Trophoblast cell (in vitro differentiated cells and primary cell): Measurements from ENCODE around the gene GIN1.
A peak's percentile ranks its signal among the peaks of the same experiment; 100 is the strongest.

ENCODE experiments used
- DNase-seq, 2 donors: peaks; one replicate each; pipeline ENCODE4 v3.0.0-alpha.2; 2016
- H2AFZ ChIP-seq: 2 replicates; pipeline ENCODE4 v1.6.1; 2013; ENCODE audit warnings: low read length, moderate library complexity, mild to moderate bottlenecking; ENCODE audit not compliant: insufficient read depth, poor library complexity
- H2AK5ac ChIP-seq: 2 replicates; pipeline ENCODE4 v1.6.1; 2013; ENCODE audit warnings: mild to moderate bottlenecking, low read length
- H2BK120ac ChIP-seq: 2 replicates; pipeline ENCODE4 v1.6.1; 2013; ENCODE audit warnings: low read length, mild to moderate bottlenecking, moderate library complexity; ENCODE audit not compliant: insufficient read depth, poor library complexity
- H2BK12ac ChIP-seq: 2 replicates; pipeline ENCODE4 v1.6.1; 2013; ENCODE audit warnings: mild to moderate bottlenecking, low read length, moderate library complexity
- H2BK5ac ChIP-seq: 2 replicates; pipeline ENCODE4 v1.6.1; 2013; ENCODE audit warnings: low read length, low read depth, moderate library complexity, mild to moderate bottlenecking; ENCODE audit not compliant: poor library complexity
- H3K14ac ChIP-seq: 2 replicates; pipeline ENCODE4 v1.6.1; 2013; ENCODE audit warnings: mild to moderate bottlenecking, low read length
- H3K18ac ChIP-seq: 2 replicates; pipeline ENCODE4 v1.6.1; 2013; ENCODE audit warnings: mild to moderate bottlenecking, low read length
- H3K23ac ChIP-seq: 2 replicates; pipeline ENCODE4 v1.6.1; 2013; ENCODE audit warnings: low read length
- H3K27ac ChIP-seq: 2 replicates; pipeline ENCODE4 v1.5.1; 2013; ENCODE audit warnings: low read depth, mild to moderate bottlenecking, inconsistent platforms, low read length, moderate library complexity
- H3K27me3 ChIP-seq: 2 replicates; pipeline ENCODE4 v1.6.1; 2013; ENCODE audit warnings: inconsistent platforms, mild to moderate bottlenecking, low read length, moderate library complexity; ENCODE audit not compliant: insufficient read depth
- H3K36me3 ChIP-seq, 2 experiments: 1 replicate in 1 of 2; 2 replicates in 1 of 2; pipeline ENCODE4 v1.6.1; 2013; ENCODE audit warnings: low read length in 2 of 2, mild to moderate bottlenecking in 2 of 2, moderate library complexity in 1 of 2; ENCODE audit not compliant: insufficient read depth in 2 of 2, control insufficient read depth in 1 of 2
- H3K4ac ChIP-seq: 2 replicates; pipeline ENCODE4 v1.6.1; 2013; ENCODE audit warnings: low read depth, mild to moderate bottlenecking, low read length, moderate library complexity
- H3K4me1 ChIP-seq, 2 experiments: 1 replicate in 1 of 2; 2 replicates in 1 of 2; pipeline ENCODE4 v1.6.1; 2013; ENCODE audit warnings: low read length in 2 of 2, mild to moderate bottlenecking in 2 of 2, moderate library complexity in 1 of 2; ENCODE audit not compliant: insufficient read depth in 2 of 2, control insufficient read depth in 1 of 2
- H3K4me2 ChIP-seq: 2 replicates; pipeline ENCODE4 v1.6.1; 2013; ENCODE audit warnings: inconsistent platforms, mild to moderate bottlenecking, low read length, moderate library complexity
- H3K4me3 ChIP-seq: 2 replicates; pipeline ENCODE4 v1.5.1; 2013; ENCODE audit warnings: mild to moderate bottlenecking, low read depth, low read length, inconsistent platforms
- H3K79me1 ChIP-seq: one replicate; pipeline ENCODE4 v1.6.1; 2013; ENCODE audit warnings: low read length
- H3K79me2 ChIP-seq: 2 replicates; pipeline ENCODE4 v1.6.1; 2013; ENCODE audit warnings: low read length, mild to moderate bottlenecking; ENCODE audit not compliant: control insufficient read depth, insufficient read depth, poor library complexity
- H3K9ac ChIP-seq: 2 replicates; pipeline ENCODE4 v1.6.1; 2013; ENCODE audit warnings: mild to moderate bottlenecking, low read length
- H3K9me3 ChIP-seq: 2 replicates; pipeline ENCODE4 v1.6.1; 2013; ENCODE audit warnings: low read depth, mild to moderate bottlenecking, control low read depth, inconsistent platforms, low read length; ENCODE audit not compliant: insufficient read depth
- H4K12ac ChIP-seq: 2 replicates; pipeline ENCODE4 v1.6.1; 2013; ENCODE audit warnings: low read depth, mild to moderate bottlenecking, low read length, moderate library complexity
- H4K8ac ChIP-seq: 2 replicates; pipeline ENCODE4 v1.6.1; 2013; ENCODE audit warnings: low read depth, mild to moderate bottlenecking, low read length, moderate library complexity
- H4K91ac ChIP-seq: one replicate; pipeline ENCODE4 v1.6.1; 2013; ENCODE audit warnings: low read depth, mild to moderate bottlenecking, low read length, moderate library complexity
- WGBS: extraction: QIAGEN DNeasy Blood & Tissue Kit; methylation state at CpG from one replicate; pipeline ENCODE4 v1.1.7; 2013; ENCODE audit warnings: missing lambda C conversion rate; ENCODE audit not compliant: insufficient read length, insufficient coverage; ENCODE audit errors: extremely low coverage; 5-methylcytosine and 5-hydroxymethylcytosine counted together

GIN1 gene

GRCh38 chr5:103102234-103102633 lies 17.7 kb downstream of the GIN1 start:
- no peak overlapping the region for H3K23ac ChIP-seq
- no peak overlapping the region for H3K9ac ChIP-seq
- no peak overlapping the region for H3K18ac ChIP-seq
- no peak overlapping the region for H2BK120ac ChIP-seq
- H3K9me3 ChIP-seq, result no peaks in the 10 kb centered on the region
- no peak overlapping the region for H2AFZ ChIP-seq
- WGBS, result no CpG with 5 or more reads among the region's 1 CpG
- H3K27me3 ChIP-seq, result no peaks in the 10 kb centered on the region
- no peak overlapping the region for H4K8ac ChIP-seq
- no peak overlapping the region for H3K4ac ChIP-seq
- H3K36me3 ChIP-seq, result peaks cover 0 to 4% of the 10 kb centered on the region in 2 experiments
- H2BK12ac ChIP-seq, result no peak overlapping the region
- H2BK5ac ChIP-seq, result no peak overlapping the region
- no peak overlapping the region for H2AK5ac ChIP-seq
- no peak for DNase-seq
- no peaks in the 10 kb centered on the region for H3K79me1 ChIP-seq
- H3K79me2 ChIP-seq, result no peaks in the 10 kb centered on the region
- no peak overlapping the region for H3K4me3 ChIP-seq
- no peaks in the 10 kb centered on the region for H3K4me1 ChIP-seq
- H4K12ac ChIP-seq, result no peak overlapping the region
- H3K27ac ChIP-seq, result no peak overlapping the region
- H4K91ac ChIP-seq, result no peak overlapping the region
- no peak overlapping the region for H3K4me2 ChIP-seq
- no peak overlapping the region for H3K14ac ChIP-seq

GRCh38 chr5:103101079-103101750 lies 18.7 kb downstream of the GIN1 start:
- H4K8ac ChIP-seq, result no peak overlapping the region
- no peak overlapping the region for H3K9ac ChIP-seq
- no peak overlapping the region for H3K4me3 ChIP-seq
- peaks cover 0 to 4% of the 10 kb centered on the region in 2 experiments for H3K36me3 ChIP-seq
- no CpG with 5 or more reads among the region's 6 CpGs for WGBS
- no peak overlapping the region for H4K12ac ChIP-seq
- H4K91ac ChIP-seq, result no peak overlapping the region
- no peak overlapping the region for H3K4me2 ChIP-seq
- DNase-seq, result peak in 1 of 2 donors; percentile 49
- H3K27ac ChIP-seq, result no peak overlapping the region
- H3K23ac ChIP-seq, result no peak overlapping the region
- H3K4me1 ChIP-seq, result no peaks in the 10 kb centered on the region
- no peak overlapping the region for H2AK5ac ChIP-seq
- no peak overlapping the region for H2BK5ac ChIP-seq
- H3K9me3 ChIP-seq, result no peaks in the 10 kb centered on the region
- H2AFZ ChIP-seq, result no peak overlapping the region
- no peaks in the 10 kb centered on the region for H3K79me2 ChIP-seq
- H3K18ac ChIP-seq, result no peak overlapping the region
- H3K4ac ChIP-seq, result no peak overlapping the region
- no peak overlapping the region for H2BK120ac ChIP-seq
- no peaks in the 10 kb centered on the region for H3K27me3 ChIP-seq
- no peak overlapping the region for H3K14ac ChIP-seq
- H2BK12ac ChIP-seq, result no peak overlapping the region
- no peaks in the 10 kb centered on the region for H3K79me1 ChIP-seq

GRCh38 chr5:103098993-103099392 lies 20.9 kb downstream of the GIN1 start:
- Histone ChIP-seq H3K27me3 (no peaks in the 10 kb centered on the region), H2BK12ac (no peak overlapping the region), H3K36me3 (peaks cover 0 to 3% of the 10 kb centered on the region in 2 experiments), H2BK5ac (no peak overlapping the region), H3K9me3 (no peaks in the 10 kb centered on the region), H4K8ac (no peak overlapping the region), H3K18ac (no peak overlapping the region), H3K9ac (no peak overlapping the region), H3K27ac (no peak overlapping the region), H3K14ac (no peak overlapping the region), H3K79me2 (no peaks in the 10 kb centered on the region), H3K4me3 (no peak overlapping the region), H2AFZ (no peak overlapping the region), H4K12ac (no peak overlapping the region), H3K4ac (no peak overlapping the region), H4K91ac (no peak overlapping the region), H3K4me2 (no peak overlapping the region), H2BK120ac (no peak overlapping the region), H2AK5ac (no peak overlapping the region), H3K4me1 (peaks cover 0 to 1% of the 10 kb centered on the region in 2 experiments), H3K79me1 (peaks cover 2% of the 10 kb centered on the region), H3K23ac (no peak overlapping the region)
- no peak for DNase-seq
- no CpG with 5 or more reads among the region's 2 CpGs for WGBS

GRCh38 chr5:103094737-103095136 lies 25.2 kb downstream of the GIN1 start:
- H3K4me2 ChIP-seq, result no peak overlapping the region
- no CpG with 5 or more reads among the region's 2 CpGs for WGBS

More at GRCh38 chr5:103094737-103095136, 25.2 kb downstream of the GIN1 start:
- Histone ChIP-seq H3K14ac (no peak overlapping the region), H2AFZ (no peak overlapping the region), H3K79me1 (peaks cover 2% of the 10 kb centered on the region), H3K4ac (no peak overlapping the region), H3K18ac (no peak overlapping the region), H3K27ac (no peak overlapping the region), H3K4me3 (no peak overlapping the region), H2AK5ac (no peak overlapping the region), H2BK12ac (no peak overlapping the region), H4K8ac (no peak overlapping the region), H2BK5ac (no peak overlapping the region), H3K4me1 (peaks cover 0 to 1% of the 10 kb centered on the region in 2 experiments), H3K23ac (no peak overlapping the region), H4K12ac (no peak overlapping the region), H2BK120ac (no peak overlapping the region), H3K27me3 (no peaks in the 10 kb centered on the region), H3K36me3 (peaks cover 0 to 2% of the 10 kb centered on the region in 2 experiments), H3K79me2 (no peaks in the 10 kb centered on the region), H4K91ac (no peak overlapping the region), H3K9me3 (no peaks in the 10 kb centered on the region), H3K9ac (no peak overlapping the region)
- DNase-seq, result peak in 1 of 2 donors; percentile 11
